Muscle of back (tissue), 13 donors: ENCODE data around the gene C1orf122. TPM values are rescaled to one million over a fixed set of nuclear protein-coding genes. Genes with fewer than 3 reads are reported as not detected.
"Not testable (repeated sequence)": the region's sequence is repeated elsewhere in the genome, so short reads cannot be mapped to it uniquely, and the experiment has no call there.

Experiments used
- DNase-seq, 3 donors: peaks; one replicate each; pipeline versions ENCODE4 v3.0.0 to v3.0.0-alpha.2; 2013
- long read RNA-seq, 9 donors: transcript quantifications; one replicate each; lab custom pipeline, GENCODE V29; 2026
- polyA plus RNA-seq, 10 donors: library from polyadenylated mRNA; unstranded; fragments of 120-200 nt; gene quantifications; one replicate each; pipeline ENCODE4 v1.2.1, GENCODE V29; 2013; ENCODE audit not compliant: insufficient read length in 10 of 10

C1orf122 gene
- polyA plus RNA-seq, result 10 to 100 TPM; 28.1 to 55.2 (median 34.3) TPM
- long read RNA-seq, donor 1, transcript C1orf122-201 (3 exons, 973 nt), result major isoform, 31 of 66 reads
- long read RNA-seq, donor 1, transcript C1orf122-204 (3 exons, 1,234 nt), result minor isoform, 9 of 66 reads
- long read RNA-seq, donor 1, transcript C1orf122-202 (2 exons, 2,229 nt), result minor isoform, 26 of 66 reads
- long read RNA-seq, donor 1, partial matches to known transcripts, result 0 of 66 reads
- long read RNA-seq, donor 1, other reads (novel, unspliced or antisense), result 0 of 66 reads
- long read RNA-seq, donor 2, transcript C1orf122-204 (3 exons, 1,234 nt), result minor isoform, 9 of 43 reads
- long read RNA-seq, donor 2, transcript C1orf122-201 (3 exons, 973 nt), result minor isoform, 12 of 43 reads
- long read RNA-seq, donor 2, transcript C1orf122-202 (2 exons, 2,229 nt), result major isoform, 22 of 43 reads
- long read RNA-seq, donor 2, partial matches to known transcripts, result 0 of 43 reads
- long read RNA-seq, donor 2, other reads (novel, unspliced or antisense), result 0 of 43 reads
- long read RNA-seq, donor 3, result 0 reads
- long read RNA-seq, donor 4, transcript C1orf122-201 (3 exons, 973 nt), result major isoform, 25 of 53 reads
- long read RNA-seq, donor 4, transcript C1orf122-202 (2 exons, 2,229 nt), result minor isoform, 19 of 53 reads
- long read RNA-seq, donor 4, partial matches to known transcripts, result 6 of 53 reads
- long read RNA-seq, donor 4, other reads (novel, unspliced or antisense), result 0 of 53 reads
- long read RNA-seq, donor 5, transcript C1orf122-201 (3 exons, 973 nt), result minor isoform, 23 of 76 reads
- long read RNA-seq, donor 5, transcript C1orf122-204 (3 exons, 1,234 nt), result minor isoform, 12 of 76 reads
- long read RNA-seq, donor 5, transcript C1orf122-202 (2 exons, 2,229 nt), result major isoform, 35 of 76 reads
- long read RNA-seq, donor 5, partial matches to known transcripts, result 0 of 76 reads
- long read RNA-seq, donor 5, other reads (novel, unspliced or antisense), result 6 of 76 reads
- long read RNA-seq, donor 6, transcript C1orf122-201 (3 exons, 973 nt), result minor isoform, 28 of 84 reads
- long read RNA-seq, donor 6, transcript C1orf122-204 (3 exons, 1,234 nt), result minor isoform, 16 of 84 reads
- long read RNA-seq, donor 6, transcript C1orf122-202 (2 exons, 2,229 nt), result major isoform, 40 of 84 reads
- long read RNA-seq, donor 6, partial matches to known transcripts, result 0 of 84 reads
- long read RNA-seq, donor 6, other reads (novel, unspliced or antisense), result 0 of 84 reads
- long read RNA-seq, donor 7, transcript C1orf122-201 (3 exons, 973 nt), result minor isoform, 14 of 39 reads
- long read RNA-seq, donor 7, transcript C1orf122-204 (3 exons, 1,234 nt), result minor isoform, 7 of 39 reads
- long read RNA-seq, donor 7, transcript C1orf122-202 (2 exons, 2,229 nt), result major isoform, 18 of 39 reads
- long read RNA-seq, donor 7, partial matches to known transcripts, result 0 of 39 reads
- long read RNA-seq, donor 7, other reads (novel, unspliced or antisense), result 0 of 39 reads
- long read RNA-seq, donor 8, transcript C1orf122-204 (3 exons, 1,234 nt), result minor isoform, 5 of 39 reads
- long read RNA-seq, donor 8, transcript C1orf122-202 (2 exons, 2,229 nt), result major isoform, 22 of 39 reads
- long read RNA-seq, donor 8, transcript C1orf122-201 (3 exons, 973 nt), result minor isoform, 12 of 39 reads
- long read RNA-seq, donor 8, partial matches to known transcripts, result 0 of 39 reads
- long read RNA-seq, donor 8, other reads (novel, unspliced or antisense), result 0 of 39 reads
- long read RNA-seq, donor 9, transcript C1orf122-201 (3 exons, 973 nt), result major isoform, 5 of 9 reads
- long read RNA-seq, donor 9, partial matches to known transcripts, result 0 of 9 reads
- long read RNA-seq, donor 9, other reads (novel, unspliced or antisense), result 0 of 9 reads

DNA sequence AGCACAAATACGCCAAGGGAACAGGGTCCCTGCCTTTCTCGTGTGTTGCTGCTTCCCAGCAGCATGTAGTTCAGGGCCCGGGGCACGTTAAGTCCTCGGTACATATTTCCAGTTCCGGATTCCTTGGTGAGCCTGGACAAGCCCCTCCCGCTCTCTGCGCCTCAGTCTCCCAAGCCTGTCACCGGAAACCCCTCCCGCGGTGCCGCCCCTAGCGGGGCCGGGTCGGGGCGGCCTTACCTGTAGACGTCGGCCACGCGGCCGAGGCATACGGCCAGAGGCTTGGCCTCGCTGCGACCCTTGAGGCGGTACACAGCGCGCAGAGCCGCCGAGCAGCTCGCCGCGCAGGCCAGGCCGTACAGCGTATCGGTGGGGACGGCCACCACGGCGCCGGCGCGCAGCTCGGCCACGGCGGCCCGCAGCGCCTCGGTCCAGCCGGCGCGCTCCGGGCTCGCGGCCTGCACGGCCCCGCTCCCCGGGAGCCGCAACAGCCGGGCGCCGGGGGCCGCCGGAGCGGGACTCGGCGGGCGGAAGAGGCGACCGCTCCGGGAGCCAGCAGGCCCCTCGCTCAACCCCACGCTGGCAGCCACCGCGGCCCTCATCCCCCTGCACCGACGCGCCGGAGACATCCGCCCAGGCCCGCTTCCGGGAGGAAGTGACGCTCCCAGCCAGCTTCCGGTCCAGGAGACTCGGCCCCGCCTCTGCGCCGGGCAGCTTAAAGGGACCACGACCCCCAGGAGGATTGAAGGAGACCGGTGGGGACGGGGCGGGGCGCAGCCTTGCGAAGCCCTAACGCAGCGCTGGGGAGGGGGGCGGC lies at the start of gene C1orf122, which contains the start of gene YRDC:
TSS of gene C1orf122 (plus strand) at position 236 of the 814 bp plus-strand sequence. CDS start 615 bp downstream, outside the sequence.
TSS of gene YRDC (minus strand) at position 654 of the 814 bp plus-strand sequence. CDS start at position 626, 28 bp downstream.
- DNase-seq, result peak; percentile 92 to 96 (median 94)

GRCh38 chr1:37759451-37759850 lies 48.1 kb upstream of the C1orf122 start:
- no peak for DNase-seq

- DNase-seq, result no peak
Observed at GRCh38 chr1:37761416-37762095, 46.0 kb upstream of the C1orf122 start.

- no peak for DNase-seq
Observed at GRCh38 chr1:37762516-37762915, 45.1 kb upstream of the C1orf122 start.

- no peak for DNase-seq
Observed at GRCh38 chr1:37763791-37764413, 43.7 kb upstream of the C1orf122 start.

GRCh38 chr1:37764414-37764825 lies 43.2 kb upstream of the C1orf122 start:
- peak; percentile 22 to 72 (median 70) for DNase-seq

GRCh38 chr1:37764888-37765441 lies 42.6 kb upstream of the C1orf122 start, which contains the start of gene EPHA10:
TSS of gene EPHA10 (minus strand) at chr1:37765120. CDS start at chr1:37765066, 54 bp downstream.
- no peak for DNase-seq

DNA sequence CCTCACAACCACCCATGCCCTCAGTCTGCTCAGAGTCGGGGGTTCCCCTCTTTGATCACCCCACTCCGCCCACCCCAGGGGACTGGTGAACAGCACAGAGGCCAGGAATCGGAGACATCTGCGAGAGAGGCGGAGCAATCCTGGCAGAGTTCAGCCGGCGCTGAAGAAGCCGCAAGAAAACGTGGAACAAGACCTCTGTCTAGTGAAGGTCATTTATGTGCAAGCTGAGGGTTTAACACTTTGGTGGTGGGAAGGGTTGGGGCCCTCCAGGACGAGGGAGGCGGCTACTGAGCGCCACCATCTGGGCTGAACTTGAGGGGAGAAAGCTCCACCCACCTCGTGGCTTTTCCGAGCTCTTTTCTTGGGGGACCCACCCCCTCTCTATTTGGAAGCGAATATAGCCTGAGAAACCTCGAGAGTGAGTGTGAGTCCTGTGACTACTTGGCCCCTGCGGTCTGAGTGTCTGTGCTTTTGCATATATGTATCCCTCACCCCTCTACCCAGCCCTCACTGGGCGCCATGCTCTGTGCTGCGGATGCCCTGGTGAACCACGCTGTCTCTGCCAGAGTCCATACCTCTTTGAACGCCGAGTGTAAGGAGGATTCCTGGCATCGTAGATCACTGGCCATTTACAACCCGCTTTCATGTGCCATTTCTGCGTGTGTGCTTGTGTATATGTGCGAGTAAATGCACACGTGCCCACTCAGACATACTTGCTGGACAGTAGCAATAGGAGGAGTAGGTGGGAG lies 41.5 kb upstream of the C1orf122 start:
- DNase-seq, result no peak

- DNase-seq, result no peak
Observed at GRCh38 chr1:37767488-37767887, 40.1 kb upstream of the C1orf122 start.

DNA sequence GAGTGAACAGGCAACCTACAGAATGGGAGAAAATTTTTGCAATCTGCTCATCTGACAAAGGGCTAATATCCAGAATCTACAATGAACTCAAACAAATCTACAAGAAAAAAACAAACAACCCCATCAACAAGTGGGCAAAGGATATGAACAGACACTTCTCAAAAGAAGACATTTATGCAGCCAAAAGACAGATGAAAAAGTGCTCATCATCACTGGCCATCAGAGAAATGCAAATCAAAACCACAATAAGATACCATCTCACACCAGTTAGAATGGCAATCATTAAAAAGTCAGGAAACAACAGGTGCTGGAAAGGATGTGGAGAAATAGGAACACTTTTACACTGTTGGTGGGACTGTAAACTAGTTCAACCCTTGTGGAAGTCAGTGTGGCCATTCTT lies 36.1 kb upstream of the C1orf122 start:
- DNase-seq, result not testable (repeated sequence)

DNA sequence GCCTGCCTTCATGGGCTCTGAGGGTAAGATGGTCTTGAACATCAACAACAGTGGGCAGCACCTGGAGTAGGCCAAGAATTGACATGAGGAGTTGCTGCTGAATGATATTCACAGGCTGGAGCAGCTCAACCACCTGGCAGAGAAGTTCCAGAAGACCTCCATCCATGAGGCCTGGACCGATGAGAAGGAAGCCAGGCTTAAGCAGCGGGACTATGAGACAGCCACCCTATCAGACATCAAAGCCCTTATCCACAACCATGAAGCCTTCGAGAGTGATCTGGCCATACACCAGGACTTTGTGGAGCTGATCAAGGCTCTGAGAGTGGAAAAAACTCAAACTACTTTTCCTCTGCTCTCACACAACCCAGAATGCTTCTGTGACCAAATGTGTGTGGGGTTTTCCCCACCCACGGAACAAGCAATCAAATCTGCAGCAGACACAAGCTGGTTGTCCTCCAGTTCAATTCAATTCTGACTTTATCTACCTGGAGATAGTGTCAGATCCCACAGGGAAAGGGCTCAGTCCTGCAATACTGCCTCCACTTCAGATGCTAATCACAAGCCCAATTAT lies 30.6 kb upstream of the C1orf122 start:
- no peak for DNase-seq

DNA sequence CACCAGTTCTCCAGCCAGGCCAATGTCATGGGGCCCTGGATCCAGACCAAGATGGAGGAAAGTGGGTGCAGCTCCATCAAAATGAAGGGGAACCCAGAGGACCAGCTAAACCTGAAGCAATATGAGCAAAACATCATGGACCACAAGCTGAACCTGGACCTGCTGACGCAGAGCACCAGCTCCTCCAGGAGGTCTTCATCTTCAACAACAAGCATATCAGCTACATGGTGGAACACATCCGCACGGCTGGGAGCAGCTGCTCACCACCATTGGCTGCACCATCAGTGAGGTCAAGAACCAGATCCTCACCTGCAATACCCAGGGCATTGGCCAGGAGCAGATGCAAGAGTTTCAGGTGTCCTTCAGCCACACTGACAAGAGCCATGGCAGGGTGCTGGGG lies 28.9 kb upstream of the C1orf122 start:
- no peak for DNase-seq

DNA sequence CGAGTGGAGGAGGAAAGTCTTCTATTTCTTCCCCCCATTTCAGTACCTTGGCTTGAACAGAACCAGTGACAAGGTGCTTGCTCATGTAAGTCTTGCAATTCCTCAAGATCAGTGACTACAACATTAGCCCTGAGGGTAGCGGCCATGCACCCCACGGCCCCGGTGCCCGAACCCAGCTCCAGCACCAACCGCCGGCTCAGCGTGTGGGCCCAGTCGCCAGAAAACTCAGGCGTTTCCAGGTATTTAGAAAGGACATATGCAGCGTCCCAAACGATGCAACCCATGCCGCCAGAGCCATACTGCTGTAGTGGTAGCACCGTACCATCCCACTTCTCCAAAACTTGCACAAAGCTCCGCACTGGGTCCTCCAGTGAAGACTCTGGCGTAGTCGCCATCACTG lies 25.1 kb upstream of the C1orf122 start:
- DNase-seq, result no peak

DNA sequence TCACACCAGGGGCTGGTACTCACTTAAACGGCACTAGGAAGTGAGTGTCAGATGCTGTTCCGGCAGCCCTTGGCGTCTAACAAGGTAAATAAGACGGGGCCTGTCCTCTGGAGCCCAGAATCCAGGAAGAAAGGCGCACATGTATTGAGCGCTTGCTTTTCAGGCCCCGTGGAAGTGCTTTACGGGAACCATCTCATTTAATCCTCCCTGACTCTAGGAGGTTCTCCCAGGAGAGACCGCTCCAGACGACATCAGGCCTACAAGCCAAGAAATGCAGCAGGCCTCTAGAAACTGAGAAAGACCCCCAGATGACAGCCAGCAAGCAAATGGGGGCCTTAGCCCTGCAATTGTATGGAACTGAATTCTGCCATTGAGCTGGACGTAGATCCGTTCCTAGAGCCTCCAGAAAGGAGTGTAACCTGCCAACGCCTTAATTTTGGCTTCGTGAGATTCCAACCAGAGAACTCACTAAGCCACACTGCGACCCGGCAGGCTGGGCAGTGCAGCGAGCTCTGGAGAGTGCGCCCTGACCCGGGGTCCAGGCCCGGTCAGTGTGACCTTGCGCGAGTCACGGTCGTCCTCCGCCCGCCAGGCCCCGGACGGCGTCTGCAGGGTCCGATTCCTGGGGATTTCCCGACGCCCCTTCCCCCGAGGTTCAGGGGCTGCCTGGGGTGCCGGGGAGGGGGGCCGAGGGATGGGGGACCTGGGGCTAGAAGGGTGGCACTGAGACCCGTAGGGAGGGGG lies 14.5 kb upstream of the C1orf122 start:
- no peak for DNase-seq

DNA sequence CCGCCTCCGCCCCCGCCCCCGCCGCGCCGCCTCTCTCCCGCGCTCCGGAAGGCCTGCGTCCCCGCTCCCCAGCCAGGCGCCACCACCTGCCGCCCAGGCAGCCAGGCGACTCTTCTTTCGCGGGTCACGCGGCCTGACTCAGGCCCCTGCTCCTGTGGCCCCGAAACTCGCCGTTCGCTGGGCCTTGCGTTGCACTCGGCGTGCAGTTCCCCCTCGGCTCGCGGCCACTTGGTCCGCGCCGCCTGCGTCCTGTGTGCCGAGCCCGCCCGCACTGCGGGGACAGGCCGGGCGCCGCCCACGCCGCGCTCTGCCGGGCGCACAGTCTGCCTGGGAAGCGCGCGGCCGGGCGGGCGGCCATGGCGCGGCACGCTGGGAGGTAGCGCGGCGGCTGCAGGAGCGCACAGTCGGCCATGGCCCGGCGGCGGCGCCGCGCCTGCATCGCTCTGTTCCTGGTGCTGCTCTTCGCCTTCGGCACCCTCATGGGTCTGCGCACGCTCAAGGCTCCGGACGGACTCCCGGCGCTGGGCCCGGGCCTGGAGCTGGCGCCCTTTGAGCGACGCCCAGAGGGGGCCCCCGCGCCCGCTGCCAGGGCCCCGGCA lies 13.7 kb upstream of the C1orf122 start, which contains the start of gene MANEAL:
TSS of gene MANEAL (plus strand) at position 75 of the 599 bp plus-strand sequence. CDS start at position 411, 336 bp downstream.
- DNase-seq, result peak; percentile 14 to 71 (median 42)
